22Rv1 (cell line): ENCODE results near the gene AFDN.

Experiments used
- CTCF ChIP-seq: fragments of 450-650 bp; IDR thresholded peaks from 2 replicates; pipeline ENCODE4 v1.5.1; 2017; ENCODE audit warnings: mild to moderate bottlenecking
- ZFX ChIP-seq: fragments of 450-650 bp; IDR thresholded peaks from 2 replicates; pipeline ENCODE4 v1.6.1; 2017; ENCODE audit warnings: antibody characterized with exemption, borderline replicate concordance

- no peak for TF ChIP-seq CTCF
- TF ChIP-seq ZFX = no peak
These were observed 30.3 kb upstream of the AFDN start for GRCh38 chr6:167796192-167796981.
